ENCODE data around the gene ZKSCAN2. TPM values are rescaled to one million over a fixed set of nuclear protein-coding genes. Genes with fewer than 3 reads are reported as not detected.

Gene ZKSCAN2
- total and polyA plus RNA-seq, 11 donors: 1.7 to 8.0 (median 4.2) TPM

DNA sequence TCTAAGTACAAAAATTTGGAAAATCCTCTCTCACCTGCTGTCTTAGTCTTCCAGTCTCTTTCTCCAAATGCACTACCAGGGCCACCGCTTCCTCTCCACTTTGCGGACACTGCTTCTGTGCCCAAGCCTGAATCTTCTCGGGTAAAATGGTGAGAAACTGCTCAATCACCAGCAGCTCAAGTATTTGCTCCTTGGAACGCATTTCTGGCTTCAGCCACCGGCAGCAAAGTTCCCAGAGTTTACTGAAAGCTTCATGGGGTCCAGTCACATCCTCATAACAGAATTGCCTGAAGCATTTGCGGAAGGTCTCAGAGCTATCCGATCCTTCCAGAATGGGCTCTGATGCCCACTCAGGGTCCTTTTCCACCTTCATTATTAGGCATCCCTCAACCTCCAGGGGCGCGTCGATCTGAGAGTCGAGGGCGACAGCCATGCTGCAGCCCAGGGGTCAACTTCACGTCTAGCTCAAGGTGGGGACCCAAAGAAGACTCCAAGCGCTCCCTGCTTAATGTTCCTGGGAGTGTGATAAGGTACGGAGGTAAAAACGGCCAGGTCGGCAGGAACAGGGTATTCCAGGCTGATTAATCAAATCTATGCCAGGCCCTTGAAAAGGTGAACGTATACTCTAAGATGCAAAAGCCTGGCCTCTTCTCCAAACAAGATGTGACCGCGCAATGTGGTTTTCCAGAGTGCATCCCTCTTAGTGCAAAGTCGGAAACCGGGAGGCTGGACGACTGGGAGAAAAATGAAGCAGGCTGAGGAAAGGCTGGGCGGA, 763 bp downstream of the ZKSCAN2 start:
- TF ChIP-seq, protein P1, sequence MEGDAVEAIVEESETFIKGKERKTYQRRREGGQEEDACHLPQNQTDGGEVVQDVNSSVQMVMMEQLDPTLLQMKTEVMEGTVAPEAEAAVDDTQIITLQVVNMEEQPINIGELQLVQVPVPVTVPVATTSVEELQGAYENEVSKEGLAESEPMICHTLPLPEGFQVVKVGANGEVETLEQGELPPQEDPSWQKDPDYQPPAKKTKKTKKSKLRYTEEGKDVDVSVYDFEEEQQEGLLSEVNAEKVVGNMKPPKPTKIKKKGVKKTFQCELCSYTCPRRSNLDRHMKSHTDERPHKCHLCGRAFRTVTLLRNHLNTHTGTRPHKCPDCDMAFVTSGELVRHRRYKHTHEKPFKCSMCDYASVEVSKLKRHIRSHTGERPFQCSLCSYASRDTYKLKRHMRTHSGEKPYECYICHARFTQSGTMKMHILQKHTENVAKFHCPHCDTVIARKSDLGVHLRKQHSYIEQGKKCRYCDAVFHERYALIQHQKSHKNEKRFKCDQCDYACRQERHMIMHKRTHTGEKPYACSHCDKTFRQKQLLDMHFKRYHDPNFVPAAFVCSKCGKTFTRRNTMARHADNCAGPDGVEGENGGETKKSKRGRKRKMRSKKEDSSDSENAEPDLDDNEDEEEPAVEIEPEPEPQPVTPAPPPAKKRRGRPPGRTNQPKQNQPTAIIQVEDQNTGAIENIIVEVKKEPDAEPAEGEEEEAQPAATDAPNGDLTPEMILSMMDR (IDR thresholded peaks at IDR 0.05): peak in 1 of 12 donors; percentile 4
- no peak for TF ChIP-seq POLR2A (IDR thresholded peaks at IDR 0.05)
- ATAC-seq: peak in 1 of 4 donors; percentile 2
- peak in 1 of 5 donors; percentile 19 for DNase-seq
- Histone ChIP-seq H3K36me3 (peaks cover 0 to 33% (median 30%) of the 10 kb centered on the region in 9 donors), H3K27ac (peak overlapping the region in 11 of 12 donors; percentile 93 to 100 (median 100)), H3K4me1 (peaks cover 0 to 41% (median 29%) of the 10 kb centered on the region in 12 donors), H3K27me3 (no peaks in the 10 kb centered on the region), H3K4me3 (peak overlapping the region; percentile 62 to 97 (median 80)), H3K9me3 (no peaks in the 10 kb centered on the region)
- 2 to 4% (median 2%) methylated on average over 19 to 24 of the region's 24 CpGs for WGBS, 4 donors
- intact Hi-C loops (cut with DNase I): loop anchor here in 1 of 10 donors (10.0 kb wide), 1 partner anchor 712 kb away; no protein-coding TSS in a partner anchor

DNA sequence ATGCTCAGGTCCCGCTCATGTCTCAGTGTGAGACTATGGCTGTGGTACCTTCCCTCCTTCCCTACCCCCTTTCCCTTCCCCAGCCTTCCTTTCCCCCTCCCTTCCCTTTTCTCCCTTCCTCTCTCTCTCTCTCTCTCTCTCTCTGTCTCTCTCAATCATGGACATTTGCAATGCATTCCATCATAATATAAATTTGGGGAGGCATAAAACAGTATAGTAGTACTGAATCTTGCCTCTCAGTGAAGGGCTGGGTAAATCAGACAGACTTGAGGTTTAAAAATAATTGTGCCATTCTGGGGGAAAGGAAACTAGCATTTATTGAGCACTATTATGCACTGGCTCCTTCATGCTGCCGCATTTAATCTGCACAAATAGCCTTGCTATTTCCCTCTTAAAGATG, 4.3 kb downstream of the ZKSCAN2 start:
- no peak overlapping the region for H3K27ac ChIP-seq
- H3K4me1 ChIP-seq: peaks cover 0 to 22% (median 15%) of the 10 kb centered on the region in 12 donors
- peaks cover 0 to 69% (median 61%) of the 10 kb centered on the region in 9 donors for H3K36me3 ChIP-seq
- intact Hi-C loops (cut with DNase I): loop anchor here in 2 of 10 donors (5.0 to 10.0 kb wide), 2 partner anchors 696 to 709 kb away; no protein-coding TSS in a partner anchor
- H3K9me3 ChIP-seq: peaks cover 0 to 6% (median 0%) of the 10 kb centered on the region in 12 donors
- ATAC-seq (no peak), DNase-seq (no peak)
- no peak for TF ChIP-seq POLR2A (IDR thresholded peaks at IDR 0.05)
- H3K4me3 ChIP-seq: no peak overlapping the region
- WGBS, 4 donors: 95 to 96% (median 95%) methylated on average over 2 of the region's 2 CpGs
- H3K27me3 ChIP-seq: no peaks in the 10 kb centered on the region

DNA sequence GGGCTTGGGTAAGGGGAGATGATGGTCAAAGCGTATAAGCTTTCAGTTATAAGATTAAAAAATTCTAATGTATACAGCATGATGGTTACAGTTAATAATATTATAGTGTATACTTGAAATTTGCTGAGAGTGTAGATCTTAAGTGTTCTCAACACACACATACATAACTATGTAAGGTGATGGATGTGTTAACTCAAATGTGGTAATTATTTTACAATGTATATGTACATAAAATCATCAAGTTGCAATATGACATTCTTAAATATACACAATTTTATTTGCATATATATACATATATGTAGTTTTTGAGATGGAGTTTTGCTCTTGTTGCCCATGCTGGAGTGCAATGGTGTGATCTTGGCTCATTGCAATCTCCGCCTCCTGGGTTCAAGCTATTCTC, 7.2 kb downstream of the ZKSCAN2 start:
- WGBS, 4 donors: 92 to 98% (median 95%) methylated on average over 2 of the region's 2 CpGs
- Histone ChIP-seq H3K9me3 (peaks cover 0 to 15% (median 0%) of the 10 kb centered on the region in 12 donors), H3K27me3 (no peaks in the 10 kb centered on the region), H3K27ac (no peak overlapping the region), H3K4me3 (no peak overlapping the region), H3K36me3 (peaks cover 0 to 96% (median 75%) of the 10 kb centered on the region in 9 donors), H3K4me1 (peaks cover 0 to 4% (median under 1%) of the 10 kb centered on the region in 12 donors)
- ATAC-seq (no peak), DNase-seq (no peak)
- TF ChIP-seq POLR2A (IDR thresholded peaks at IDR 0.05): no peak
- TF ChIP-seq, protein P1 (IDR thresholded peaks at IDR 0.05): no peak
- intact Hi-C loops (cut with DNase I): loop anchor here in 2 of 10 donors (5.0 to 10.0 kb wide), 2 partner anchors 693 to 706 kb away; no protein-coding TSS in a partner anchor

DNA sequence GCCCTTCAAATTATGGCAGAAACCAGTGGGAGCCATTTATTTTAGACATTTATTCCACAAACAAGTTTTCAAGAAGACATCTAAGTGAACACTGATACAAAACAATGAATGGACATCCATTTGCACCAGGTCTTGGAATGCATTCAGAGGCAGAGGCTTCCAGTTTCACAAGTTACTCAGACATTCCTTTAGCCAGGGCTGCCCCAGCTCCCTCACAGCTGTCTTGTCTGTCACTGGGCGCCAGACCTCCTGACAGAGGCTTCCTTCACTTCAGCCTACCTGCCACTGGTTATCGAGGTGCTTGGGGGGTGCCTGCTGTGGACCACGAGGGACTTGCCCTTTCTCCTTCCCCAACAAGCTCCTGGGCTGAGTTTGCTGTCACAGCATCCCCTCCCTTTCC, 21.7 kb downstream of the ZKSCAN2 start:
- intact Hi-C loops (cut with DNase I): no loop called here
- Histone ChIP-seq H3K4me3 (no peak overlapping the region), H3K27ac (no peak overlapping the region), H3K36me3 (peaks cover 0 to 36% (median 17%) of the 10 kb centered on the region in 9 donors), H3K27me3 (no peaks in the 10 kb centered on the region), H3K9me3 (no peaks in the 10 kb centered on the region), H3K4me1 (peaks cover 0 to 4% (median 0%) of the 10 kb centered on the region in 12 donors)
- no peak for ATAC-seq
- DNase-seq: no peak
- TF ChIP-seq POLR2A (IDR thresholded peaks at IDR 0.05): no peak
- TF ChIP-seq, protein P1 (IDR thresholded peaks at IDR 0.05): no peak
- 70 to 89% (median 83%) methylated on average over 3 of the region's 3 CpGs for WGBS, 4 donors

Data from heart left ventricle (tissue), 16 donors.